ENCODE data around the gene NMNAT2.

NMNAT2 gene

DNA sequence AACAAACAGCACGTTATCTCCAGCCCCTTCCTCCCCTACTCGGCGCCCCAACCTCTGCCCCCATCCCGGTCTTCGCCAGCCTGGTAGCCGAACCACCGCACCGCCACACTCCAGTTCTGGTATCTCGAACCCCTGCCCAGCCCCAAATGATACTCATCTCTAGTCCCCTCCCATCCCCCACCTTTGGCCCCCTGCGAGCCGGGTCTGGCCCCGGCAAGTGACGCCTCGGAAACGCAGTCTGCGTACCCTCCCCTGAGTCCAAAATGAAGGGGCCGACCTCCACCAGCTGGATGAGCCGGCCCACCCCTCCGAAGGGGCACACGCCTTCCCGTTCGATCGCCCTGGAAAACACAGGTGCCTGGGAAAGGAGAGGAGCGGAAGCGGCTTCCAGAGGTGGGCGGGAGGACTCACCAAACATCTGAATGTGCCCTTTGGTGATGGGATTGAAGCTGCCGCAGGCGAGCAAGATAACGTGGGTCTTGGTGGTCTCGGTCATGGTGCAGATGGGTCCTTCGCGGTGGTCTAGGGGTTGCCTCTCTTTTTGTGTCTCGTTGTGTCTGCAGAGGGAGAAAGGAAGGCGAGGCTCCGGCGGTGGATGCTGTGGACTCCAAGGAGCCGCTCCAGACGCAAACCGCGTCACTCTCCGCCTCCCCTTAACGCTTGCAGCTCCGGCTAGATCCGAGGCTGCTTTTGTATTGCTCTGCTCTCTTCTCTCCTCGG, at the start of gene NMNAT2:
Gene NMNAT2 (minus strand): TSS at position 609 of the 720 bp plus-strand sequence. CDS start 113 bp downstream, at position 496.
- TF ChIP-seq TAF1 (IDR thresholded peaks at IDR 0.05; ENCODE audit: low read depth) (no peak), YY1 (IDR thresholded peaks at IDR 0.05; ENCODE audit: low read depth) (no peak), CREB1 (IDR thresholded peaks at IDR 0.05; ENCODE audit: low read depth) (no peak), TEAD4 (IDR thresholded peaks at IDR 0.05) (no peak), RAD21 (IDR thresholded peaks at IDR 0.05; ENCODE audit: low read depth) (no peak), FOXM1 (IDR thresholded peaks at IDR 0.05; ENCODE audit: borderline replicate concordance, low read depth) (no peak), EGR1 (IDR thresholded peaks at IDR 0.05) (no peak), ZBTB7A (IDR thresholded peaks at IDR 0.05; ENCODE audit: low read depth) (no peak), NFIC (IDR thresholded peaks at IDR 0.05) (no peak), CEBPB (IDR thresholded peaks at IDR 0.05) (no peak), EP300 (IDR thresholded peaks at IDR 0.05; ENCODE audit: borderline replicate concordance) (no peak), TCF12 (IDR thresholded peaks at IDR 0.05; ENCODE audit: low read depth) (no peak)
- TF ChIP-seq, protein P1, sequence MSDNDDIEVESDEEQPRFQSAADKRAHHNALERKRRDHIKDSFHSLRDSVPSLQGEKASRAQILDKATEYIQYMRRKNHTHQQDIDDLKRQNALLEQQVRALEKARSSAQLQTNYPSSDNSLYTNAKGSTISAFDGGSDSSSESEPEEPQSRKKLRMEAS (IDR thresholded peaks at IDR 0.05) = no peak
- TF ChIP-seq, protein P2, sequence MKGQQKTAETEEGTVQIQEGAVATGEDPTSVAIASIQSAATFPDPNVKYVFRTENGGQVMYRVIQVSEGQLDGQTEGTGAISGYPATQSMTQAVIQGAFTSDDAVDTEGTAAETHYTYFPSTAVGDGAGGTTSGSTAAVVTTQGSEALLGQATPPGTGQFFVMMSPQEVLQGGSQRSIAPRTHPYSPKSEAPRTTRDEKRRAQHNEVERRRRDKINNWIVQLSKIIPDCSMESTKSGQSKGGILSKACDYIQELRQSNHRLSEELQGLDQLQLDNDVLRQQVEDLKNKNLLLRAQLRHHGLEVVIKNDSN (IDR thresholded peaks at IDR 0.05) = no peak
- TF ChIP-seq, protein P3, sequence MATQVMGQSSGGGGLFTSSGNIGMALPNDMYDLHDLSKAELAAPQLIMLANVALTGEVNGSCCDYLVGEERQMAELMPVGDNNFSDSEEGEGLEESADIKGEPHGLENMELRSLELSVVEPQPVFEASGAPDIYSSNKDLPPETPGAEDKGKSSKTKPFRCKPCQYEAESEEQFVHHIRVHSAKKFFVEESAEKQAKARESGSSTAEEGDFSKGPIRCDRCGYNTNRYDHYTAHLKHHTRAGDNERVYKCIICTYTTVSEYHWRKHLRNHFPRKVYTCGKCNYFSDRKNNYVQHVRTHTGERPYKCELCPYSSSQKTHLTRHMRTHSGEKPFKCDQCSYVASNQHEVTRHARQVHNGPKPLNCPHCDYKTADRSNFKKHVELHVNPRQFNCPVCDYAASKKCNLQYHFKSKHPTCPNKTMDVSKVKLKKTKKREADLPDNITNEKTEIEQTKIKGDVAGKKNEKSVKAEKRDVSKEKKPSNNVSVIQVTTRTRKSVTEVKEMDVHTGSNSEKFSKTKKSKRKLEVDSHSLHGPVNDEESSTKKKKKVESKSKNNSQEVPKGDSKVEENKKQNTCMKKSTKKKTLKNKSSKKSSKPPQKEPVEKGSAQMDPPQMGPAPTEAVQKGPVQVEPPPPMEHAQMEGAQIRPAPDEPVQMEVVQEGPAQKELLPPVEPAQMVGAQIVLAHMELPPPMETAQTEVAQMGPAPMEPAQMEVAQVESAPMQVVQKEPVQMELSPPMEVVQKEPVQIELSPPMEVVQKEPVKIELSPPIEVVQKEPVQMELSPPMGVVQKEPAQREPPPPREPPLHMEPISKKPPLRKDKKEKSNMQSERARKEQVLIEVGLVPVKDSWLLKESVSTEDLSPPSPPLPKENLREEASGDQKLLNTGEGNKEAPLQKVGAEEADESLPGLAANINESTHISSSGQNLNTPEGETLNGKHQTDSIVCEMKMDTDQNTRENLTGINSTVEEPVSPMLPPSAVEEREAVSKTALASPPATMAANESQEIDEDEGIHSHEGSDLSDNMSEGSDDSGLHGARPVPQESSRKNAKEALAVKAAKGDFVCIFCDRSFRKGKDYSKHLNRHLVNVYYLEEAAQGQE (IDR thresholded peaks at IDR 0.05; ENCODE audit: low read depth) = no peak

DNA sequence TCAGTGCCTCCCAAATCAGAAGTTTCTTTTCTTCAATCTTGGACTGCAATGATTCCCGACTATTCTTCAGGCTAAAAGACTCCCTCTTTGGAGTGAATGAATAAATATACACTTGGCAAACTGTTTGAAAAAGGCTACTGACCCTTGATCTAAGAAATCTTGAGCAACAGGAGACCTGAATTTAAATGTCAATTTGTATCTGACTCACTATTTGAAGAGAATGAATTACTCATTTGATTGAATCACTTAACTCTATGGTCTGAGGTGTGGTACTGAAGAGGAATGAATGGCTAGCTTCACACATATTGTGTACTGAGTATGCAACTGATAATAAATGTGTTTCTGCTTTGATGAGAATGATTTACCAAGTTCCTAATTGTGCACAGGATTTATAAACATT, 49.5 kb upstream of the NMNAT2 start:
- TF ChIP-seq, protein P1 (IDR thresholded peaks at IDR 0.05) = no peak
- TF ChIP-seq, protein P3 (IDR thresholded peaks at IDR 0.05; ENCODE audit: low read depth) = no peak
- TF ChIP-seq TAF1 (IDR thresholded peaks at IDR 0.05; ENCODE audit: low read depth) (no peak), TCF12 (IDR thresholded peaks at IDR 0.05; ENCODE audit: low read depth) (no peak), RAD21 (IDR thresholded peaks at IDR 0.05; ENCODE audit: low read depth) (no peak), NFIC (IDR thresholded peaks at IDR 0.05) (no peak), CEBPB (IDR thresholded peaks at IDR 0.05) (no peak)
- TF ChIP-seq, protein P2 (IDR thresholded peaks at IDR 0.05) = no peak

DNA sequence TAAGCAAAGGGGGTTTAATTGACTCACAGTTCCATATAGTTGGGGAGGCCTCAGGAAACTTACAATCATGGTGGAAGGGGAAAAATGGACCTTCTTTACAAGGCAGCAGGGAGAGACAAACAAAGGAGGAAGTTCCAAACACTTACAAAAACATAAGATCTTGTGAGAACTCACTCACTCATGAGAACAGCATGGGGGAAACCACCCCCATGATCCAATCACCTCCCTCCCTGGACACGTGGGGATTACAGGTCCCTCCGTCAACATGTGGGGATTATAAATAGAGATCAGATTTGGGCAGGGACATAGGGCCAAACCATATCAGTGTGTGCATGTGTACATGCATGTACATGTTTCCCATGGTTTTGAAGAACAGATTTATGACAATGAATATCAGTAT, 48.6 kb upstream of the NMNAT2 start:
- TF ChIP-seq RAD21 (IDR thresholded peaks at IDR 0.05; ENCODE audit: low read depth) (no peak), TAF1 (IDR thresholded peaks at IDR 0.05; ENCODE audit: low read depth) (no peak), EGR1 (IDR thresholded peaks at IDR 0.05) (no peak), TEAD4 (IDR thresholded peaks at IDR 0.05) (no peak), FOXM1 (IDR thresholded peaks at IDR 0.05; ENCODE audit: borderline replicate concordance, low read depth) (no peak)

DNA sequence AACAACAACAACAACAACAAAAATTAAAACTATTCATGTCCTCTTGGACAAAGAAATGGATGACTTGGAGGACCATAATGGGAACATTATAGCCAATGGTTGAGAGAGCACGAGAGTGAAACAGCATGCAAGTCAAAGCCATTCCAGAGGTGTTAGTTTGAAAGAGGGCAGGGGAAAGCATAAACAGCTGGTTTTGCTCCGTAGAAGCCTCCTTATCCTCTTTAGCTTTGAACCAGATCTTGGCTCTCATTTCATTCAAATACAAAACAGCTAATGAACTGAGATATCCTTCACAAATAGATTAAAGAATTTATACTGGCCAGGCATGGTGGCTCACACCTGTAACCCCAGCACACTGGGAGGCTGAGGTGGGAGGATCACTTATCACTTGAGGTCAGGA, 45.4 kb upstream of the NMNAT2 start:
- no peak for TF ChIP-seq TAF1 (IDR thresholded peaks at IDR 0.05; ENCODE audit: low read depth)
- no peak for TF ChIP-seq RAD21 (IDR thresholded peaks at IDR 0.05; ENCODE audit: low read depth)
- no peak for TF ChIP-seq NFIC (IDR thresholded peaks at IDR 0.05)
- TF ChIP-seq, protein P2 (IDR thresholded peaks at IDR 0.05) = no peak
- no peak for TF ChIP-seq TCF12 (IDR thresholded peaks at IDR 0.05; ENCODE audit: low read depth)
- no peak for TF ChIP-seq TEAD4 (IDR thresholded peaks at IDR 0.05)
- TF ChIP-seq EGR1 (IDR thresholded peaks at IDR 0.05) = no peak
- no peak for TF ChIP-seq YY1 (IDR thresholded peaks at IDR 0.05; ENCODE audit: low read depth)
- TF ChIP-seq EP300 (IDR thresholded peaks at IDR 0.05; ENCODE audit: borderline replicate concordance) = no peak
- TF ChIP-seq, protein P3 (IDR thresholded peaks at IDR 0.05; ENCODE audit: low read depth) = no peak
- TF ChIP-seq ZBTB7A (IDR thresholded peaks at IDR 0.05; ENCODE audit: low read depth) = no peak
- no peak for TF ChIP-seq CREB1 (IDR thresholded peaks at IDR 0.05; ENCODE audit: low read depth)
- TF ChIP-seq, protein P1 (IDR thresholded peaks at IDR 0.05) = no peak
- TF ChIP-seq CEBPB (IDR thresholded peaks at IDR 0.05) = no peak
- no peak for TF ChIP-seq FOXM1 (IDR thresholded peaks at IDR 0.05; ENCODE audit: borderline replicate concordance, low read depth)

Measured in Ishikawa (cell line).